Daoy (cell line): ENCODE measurements around the gene PNPLA6. TPM values are rescaled to one million over a fixed set of nuclear protein-coding genes. Genes with fewer than 3 reads are reported as not detected.

Experiments used
- DNase-seq: peaks from one replicate; pipeline ENCODE4 v3.0.0-alpha.2; 2015; ENCODE audit warnings: low read depth
- total RNA-seq: library from RNA; depleted of rRNA; stranded (reverse); fragments of >200 nt; shearing (Covaris generic); gene quantifications from 2 replicates; pipeline ENCODE4 v1.2.3, GENCODE V29; 2014; rRNA removed

Gene PNPLA6
- total RNA-seq, 1 experiment from 2014 or later, result 40.5 TPM

DNA sequence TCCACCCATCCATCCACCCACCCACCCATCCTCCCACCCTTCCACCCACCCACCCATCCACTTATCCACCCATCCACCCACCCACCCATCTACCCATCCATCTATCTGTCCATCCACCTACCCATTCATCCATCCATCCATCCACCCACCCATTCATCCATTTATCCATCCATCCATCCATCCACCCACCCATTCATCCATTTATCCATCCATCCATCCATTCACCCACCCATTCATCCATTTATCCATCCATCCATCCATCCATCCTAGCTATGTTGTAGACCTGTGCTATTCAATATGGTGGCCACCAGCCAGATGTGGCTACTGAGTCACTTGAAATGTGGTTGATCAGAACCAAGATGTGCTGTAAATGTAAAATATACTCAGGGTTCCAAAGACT, 65.2 kb downstream of the PNPLA6 start:
- DNase-seq, result no peak

- DNase-seq, result no peak
These were observed 66.9 kb downstream of the PNPLA6 start for GRCh38 chr19:7602240-7602934.

DNA sequence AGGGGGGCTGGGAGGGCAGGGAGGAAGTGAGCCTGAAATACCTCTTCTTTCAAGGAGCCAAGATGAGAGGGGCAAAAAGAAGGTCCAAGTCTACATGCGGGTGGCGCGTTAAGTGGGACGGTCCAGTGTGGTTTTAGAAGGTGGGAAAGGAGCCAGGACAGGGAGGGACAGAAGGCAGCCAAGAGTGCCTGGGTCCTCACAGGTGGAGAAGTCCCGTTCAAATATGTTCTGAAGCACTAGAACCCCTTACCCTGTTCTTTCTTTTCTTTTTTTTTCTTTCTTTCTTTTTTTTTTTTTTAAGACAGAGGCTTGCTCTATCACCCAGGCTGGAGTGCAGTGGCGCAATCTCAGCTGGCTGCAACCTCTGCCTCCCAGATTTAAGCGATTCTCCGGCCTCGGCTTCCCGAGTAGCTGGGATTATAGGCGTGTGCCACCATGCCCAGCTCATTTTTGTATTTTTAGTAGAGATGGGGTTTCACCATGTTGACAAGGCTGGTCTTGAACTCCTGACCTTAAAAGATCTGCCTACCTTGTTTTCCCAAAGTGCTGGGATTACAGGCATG, 67.5 kb downstream of the PNPLA6 start:
- no peak for DNase-seq

DNA sequence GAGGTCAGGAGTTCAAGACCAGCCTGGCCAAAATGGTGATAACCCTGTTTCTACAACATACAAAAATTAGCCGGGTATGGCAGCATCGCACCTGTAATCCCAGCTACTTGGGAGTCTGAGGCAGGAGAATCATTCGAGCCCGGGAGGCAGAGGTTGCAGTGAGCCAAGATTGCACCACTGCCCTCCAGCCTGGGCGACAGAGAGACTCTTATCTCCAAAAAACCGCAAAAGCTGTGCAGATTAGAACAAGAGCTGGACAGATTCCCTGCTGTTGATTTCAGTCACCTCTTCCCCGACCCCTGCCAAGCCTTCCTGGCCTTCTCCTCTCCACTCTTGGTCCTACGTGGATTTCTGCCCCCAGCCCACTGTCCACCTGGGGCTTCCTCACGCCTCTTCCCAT, 68.4 kb downstream of the PNPLA6 start:
- DNase-seq, result no peak

GRCh38 chr19:7605490-7606222, 70.1 kb downstream of the PNPLA6 start:
- DNase-seq, result peak; percentile 77

GRCh38 chr19:7606289-7606688, 70.8 kb downstream of the PNPLA6 start:
- DNase-seq, result no peak

DNA sequence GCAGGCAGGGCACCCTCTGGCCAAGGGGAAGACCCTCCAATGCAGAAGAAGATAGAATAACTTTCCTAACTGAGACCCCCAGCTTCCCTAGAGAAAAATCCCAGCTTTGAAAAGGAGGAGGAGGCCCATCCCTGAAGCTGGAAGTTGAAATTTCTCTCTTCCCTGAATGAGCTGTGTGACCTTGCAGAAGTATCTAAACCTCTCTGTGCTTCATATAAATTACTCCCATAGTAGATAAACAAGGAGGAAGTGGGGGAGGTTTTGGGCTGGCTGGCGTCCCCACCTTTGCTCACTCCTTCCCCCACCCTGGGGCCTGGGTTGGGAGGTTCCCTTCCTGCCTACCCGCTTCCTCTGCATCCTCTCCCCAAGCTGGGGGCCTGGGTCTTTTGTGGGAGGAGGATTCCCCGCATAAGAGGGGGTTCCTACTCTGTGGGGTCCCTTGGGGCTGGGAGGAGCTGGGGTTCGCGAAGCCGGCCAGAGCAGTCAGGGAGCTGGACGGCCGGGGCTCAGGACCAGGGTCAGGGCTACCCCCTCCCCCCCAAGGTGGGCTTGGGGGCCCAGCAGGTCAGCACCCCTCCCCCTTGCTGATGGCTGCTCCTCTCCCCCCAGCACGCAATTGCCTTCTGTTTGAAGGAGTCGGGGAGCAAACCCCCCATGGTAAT, 71.8 kb downstream of the PNPLA6 start:
- DNase-seq, result no peak

DNA sequence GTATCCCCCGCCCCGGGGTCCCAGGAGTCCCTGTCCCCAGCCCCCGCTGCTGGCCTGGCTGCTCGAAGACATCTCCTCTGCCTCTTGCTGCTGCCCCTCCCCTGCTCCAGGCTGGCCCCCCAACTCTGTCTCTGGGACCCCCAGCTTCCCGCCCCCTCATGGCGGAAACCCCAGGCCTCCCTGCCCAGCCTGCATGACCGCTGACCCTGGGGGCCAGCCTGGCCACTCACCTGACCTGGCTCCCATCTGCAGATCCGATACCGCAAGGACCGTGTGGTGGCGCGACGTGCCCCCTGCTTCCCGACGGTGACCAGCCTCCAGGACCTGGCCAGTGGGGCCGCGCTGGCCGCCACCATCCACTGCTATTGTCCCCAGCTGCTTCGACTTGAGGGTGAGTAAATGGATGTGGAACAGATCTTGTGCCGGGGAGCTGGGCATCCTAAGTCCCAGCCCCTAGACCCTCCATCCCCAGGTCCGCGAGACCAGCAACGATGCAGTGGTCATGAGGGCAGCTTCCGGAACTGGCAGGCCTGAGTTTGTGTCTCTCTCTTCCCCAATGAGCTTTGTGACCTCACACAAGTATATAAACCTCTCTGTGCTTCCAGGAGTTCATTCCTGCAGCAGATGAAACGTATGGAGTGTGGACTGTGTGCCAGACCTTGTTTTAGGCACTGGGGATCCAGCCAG, 72.5 kb downstream of the PNPLA6 start:
- no peak for DNase-seq

DNA sequence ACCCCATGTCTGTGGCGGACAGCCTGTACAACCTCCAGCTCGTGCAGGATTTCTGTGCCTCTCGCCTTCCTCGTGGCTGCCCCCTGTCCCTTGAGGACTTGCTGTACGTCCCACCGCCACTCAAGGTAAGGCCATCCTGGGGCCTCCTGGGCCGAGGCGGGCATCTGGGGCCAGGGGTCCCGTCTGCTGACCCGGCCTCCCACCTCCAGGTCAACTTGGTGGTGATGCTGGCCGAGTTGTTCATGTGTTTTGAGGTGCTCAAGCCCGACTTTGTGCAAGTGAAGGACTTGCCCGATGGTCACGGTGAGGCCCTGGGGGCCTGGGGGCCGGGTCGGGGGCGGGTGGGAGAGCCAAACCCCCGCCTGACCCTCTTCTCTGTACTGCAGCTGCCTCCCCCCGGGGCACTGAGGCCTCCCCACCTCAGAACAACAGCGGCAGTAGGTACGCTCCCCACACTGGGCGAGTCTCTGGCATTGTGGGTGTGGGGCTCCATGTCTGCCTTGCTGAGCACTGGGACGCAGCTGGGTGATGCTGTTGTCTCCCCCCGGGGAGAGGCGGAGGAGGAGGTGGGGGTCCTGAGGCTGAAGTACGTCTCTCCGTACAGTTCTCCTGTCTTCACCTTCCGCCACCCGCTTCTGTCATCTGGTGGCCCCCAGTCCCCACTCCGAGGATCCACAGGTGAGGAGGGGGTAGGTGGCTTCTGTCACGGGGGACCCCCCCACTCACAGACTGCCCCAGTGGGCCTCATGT, 75.1 kb downstream of the PNPLA6 start:
- DNase-seq, result no peak

Other genes with a start within 250 kb of the PNPLA6 start
- gene INSR, start 241.3 kb upstream of the PNPLA6 start, total RNA-seq, result 8.9 and 10.0 TPM in 2 replicates
- 38.8 and 53.5 TPM in 2 replicates for gene ARHGEF18, start 186.8 kb upstream of the PNPLA6 start, total RNA-seq
- 0.60 and 1.0 TPM in 2 replicates for gene PEX11G, start 46.7 kb upstream of the PNPLA6 start, total RNA-seq
- gene ZNF358, start 19.6 kb upstream of the PNPLA6 start, total RNA-seq, result 16.9 and 37.6 TPM in 2 replicates
- gene MCOLN1, start 13.1 kb upstream of the PNPLA6 start, total RNA-seq, result 1.6 and 3.6 TPM in 2 replicates
- gene CAMSAP3, start 60.1 kb downstream of the PNPLA6 start, total RNA-seq, result 1.4 and 1.5 TPM in 2 replicates
- gene XAB2, start 93.8 kb downstream of the PNPLA6 start, total RNA-seq, result 47.3 and 48.9 TPM in 2 replicates
- gene PET100, start 94.1 kb downstream of the PNPLA6 start, total RNA-seq, result 31.9 and 135 TPM in 2 replicates
- not detected in 2 replicates for gene PCP2, start 98.0 kb downstream of the PNPLA6 start, total RNA-seq
- gene STXBP2, start 101.4 kb downstream of the PNPLA6 start, total RNA-seq, result 11.7 and 15.8 TPM in 2 replicates
- gene RETN, start 133.3 kb downstream of the PNPLA6 start, total RNA-seq, result not detected in 2 replicates
- gene MCEMP1, start 141.4 kb downstream of the PNPLA6 start, total RNA-seq, result not detected in 2 replicates
- gene TRAPPC5, start 145.1 kb downstream of the PNPLA6 start, total RNA-seq, result 64.7 and 75.2 TPM in 2 replicates
- not detected in 2 replicates for gene FCER2, start 166.4 kb downstream of the PNPLA6 start, total RNA-seq
- gene CLEC4G, start 196.4 kb downstream of the PNPLA6 start, total RNA-seq, result not detected in 2 replicates
- not detected in 2 replicates for gene CD209, start 211.8 kb downstream of the PNPLA6 start, total RNA-seq
- gene CLEC4M, start 227.5 kb downstream of the PNPLA6 start, total RNA-seq, result not detected in 2 replicates